ENCODE results near the gene MYH9. TPM values are rescaled to one million over a fixed set of nuclear protein-coding genes. Genes with fewer than 3 reads are reported as not detected.

The MYH9 gene
- total RNA-seq, 2 experiments from 2014 or later, result 901 to 925 TPM

- no peaks in the 10 kb centered on the region for H3K9me3 Mint-ChIP-seq
- POLR2A ChIA-PET, result interaction anchor here (0.6 to 2.4 kb wide), 4 partner anchors 9 to 182 kb away, joined by 3 to 6 read pairs (median 3); no protein-coding TSS in a partner anchor
These were observed 84.7 kb downstream of the MYH9 start for GRCh38 chr22:36303115-36303467.

GRCh38 chr22:36302439-36303114 lies 85.2 kb downstream of the MYH9 start:
- no peaks in the 10 kb centered on the region for H3K9me3 Mint-ChIP-seq

More at GRCh38 chr22:36303115-36303467, 84.7 kb downstream of the MYH9 start:
- DNase-seq (no peak), ATAC-seq (ENCODE audit: poor library complexity) (no peak)
- peaks cover 19% of the 10 kb centered on the region for H3K4me1 Mint-ChIP-seq (ENCODE audit: low read depth)
- no peak overlapping the region for H3K27ac ChIP-seq (ENCODE audit: low read depth in 1 of 2, low read length in 2 of 2)
- intact Hi-C loops (cut with DNase I, micrococcal nuclease), result loop anchor here in 1 of 2 experiments (5.0 kb wide), 1 partner anchor 34 kb away; no protein-coding TSS in a partner anchor
- no peak overlapping the region for H3K4me3 Mint-ChIP-seq
- TF ChIP-seq CTCF (IDR thresholded peaks at IDR 0.05), result no peak
- H3K36me3 Mint-ChIP-seq (ENCODE audit: low read depth), result peaks cover 97% of the 10 kb centered on the region
- H3K27ac Mint-ChIP-seq, result no peak overlapping the region
- no peaks in the 10 kb centered on the region for H3K9me3 ChIP-seq (ENCODE audit: control insufficient read depth in 1 of 2, insufficient read depth in 1 of 2, low read length in 2 of 2)
- no peak overlapping the region for H3K4me3 ChIP-seq (ENCODE audit: low read length)
- peaks cover 14% of the 10 kb centered on the region for H3K4me1 ChIP-seq (ENCODE audit: insufficient read depth, low read length)
- CTCF ChIA-PET, result interaction anchor here (0.6 to 7.9 kb wide), 3 partner anchors 17 to 184 kb away, joined by 3 to 60 read pairs (median 20); no protein-coding TSS in a partner anchor
- H3K27me3 ChIP-seq (ENCODE audit: control insufficient read depth in 1 of 2, insufficient read depth in 2 of 2, low read length in 2 of 2), result no peaks in the 10 kb centered on the region
- no peaks in the 10 kb centered on the region for H3K27me3 Mint-ChIP-seq
- peaks cover 99% of the 10 kb centered on the region for H3K36me3 ChIP-seq (ENCODE audit: insufficient read depth, low read length)

GRCh38 chr22:36301851-36302250 lies 85.9 kb downstream of the MYH9 start:
- peaks cover 19% of the 10 kb centered on the region for H3K4me1 Mint-ChIP-seq (ENCODE audit: low read depth)
- H3K27ac ChIP-seq (ENCODE audit: low read depth in 1 of 2, low read length in 2 of 2), result no peak overlapping the region
- peaks cover 99% of the 10 kb centered on the region for H3K36me3 Mint-ChIP-seq (ENCODE audit: low read depth)

More at GRCh38 chr22:36302439-36303114, 85.2 kb downstream of the MYH9 start:
- Histone ChIP-seq H3K27me3 (ENCODE audit: control insufficient read depth in 1 of 2, insufficient read depth in 2 of 2, low read length in 2 of 2) (no peaks in the 10 kb centered on the region), H3K27ac (ENCODE audit: low read depth in 1 of 2, low read length in 2 of 2) (no peak overlapping the region), H3K4me3 (ENCODE audit: low read length) (no peak overlapping the region), H3K9me3 (ENCODE audit: control insufficient read depth in 1 of 2, insufficient read depth in 1 of 2, low read length in 2 of 2) (no peaks in the 10 kb centered on the region), H3K36me3 (ENCODE audit: insufficient read depth, low read length) (peaks cover 99% of the 10 kb centered on the region), H3K4me1 (ENCODE audit: insufficient read depth, low read length) (peaks cover 14% of the 10 kb centered on the region)
- POLR2A ChIA-PET, result interaction anchor here (0.6 to 2.4 kb wide), 9 partner anchors 9 to 172 kb away, joined by 3 to 7 read pairs (median 5); partner anchors contain the start of genes APOL2 and MYH9
- DNase-seq (no peak), ATAC-seq (ENCODE audit: poor library complexity) (no peak)
- no peak overlapping the region for H3K27ac Mint-ChIP-seq
- CTCF ChIA-PET, result interaction anchor here (0.6 to 7.9 kb wide), 9 partner anchors 8 to 199 kb away, joined by 3 to 60 read pairs (median 5); no protein-coding TSS in a partner anchor
- no peak overlapping the region for H3K4me3 Mint-ChIP-seq
- H3K36me3 Mint-ChIP-seq (ENCODE audit: low read depth), result peaks cover 99% of the 10 kb centered on the region
- no peak for TF ChIP-seq CTCF (IDR thresholded peaks at IDR 0.05)
- intact Hi-C loops (cut with DNase I, micrococcal nuclease), result loop anchor here in 1 of 2 experiments (5.0 kb wide), 1 partner anchor 35 kb away; no protein-coding TSS in a partner anchor
- peaks cover 19% of the 10 kb centered on the region for H3K4me1 Mint-ChIP-seq (ENCODE audit: low read depth)
- H3K27me3 Mint-ChIP-seq, result no peaks in the 10 kb centered on the region

More at GRCh38 chr22:36301851-36302250, 85.9 kb downstream of the MYH9 start:
- POLR2A ChIA-PET, result interaction anchor here (0.5 to 2.4 kb wide), 14 partner anchors 12 to 628 kb away, joined by 3 to 7 read pairs (median 4); partner anchors contain the start of genes APOL2 and MYH9
- peak overlapping the region; percentile 20 for H3K4me3 Mint-ChIP-seq
- peak overlapping the region; percentile 84 for H3K27ac Mint-ChIP-seq
- no peaks in the 10 kb centered on the region for H3K9me3 Mint-ChIP-seq
- DNase-seq, result no peak
- H3K27me3 Mint-ChIP-seq, result no peaks in the 10 kb centered on the region
- peaks cover 14% of the 10 kb centered on the region for H3K4me1 ChIP-seq (ENCODE audit: insufficient read depth, low read length)
- H3K4me3 ChIP-seq (ENCODE audit: low read length), result no peak overlapping the region
- H3K9me3 ChIP-seq (ENCODE audit: control insufficient read depth in 1 of 2, insufficient read depth in 1 of 2, low read length in 2 of 2), result no peaks in the 10 kb centered on the region
- TF ChIP-seq CTCF (IDR thresholded peaks at IDR 0.05), result no peak
- ATAC-seq (ENCODE audit: poor library complexity), result no peak
- H3K27me3 ChIP-seq (ENCODE audit: control insufficient read depth in 1 of 2, insufficient read depth in 2 of 2, low read length in 2 of 2), result no peaks in the 10 kb centered on the region
- CTCF ChIA-PET, result interaction anchor here (0.6 to 7.9 kb wide), 27 partner anchors 9 to 199 kb away, joined by 3 to 60 read pairs (median 4); partner anchors contain the start of gene MYH9
- peaks cover 100% of the 10 kb centered on the region for H3K36me3 ChIP-seq (ENCODE audit: insufficient read depth, low read length)
- intact Hi-C loops (cut with DNase I, micrococcal nuclease), result loop anchor here (1.0 to 5.0 kb wide), 4 partner anchors 35 to 184 kb away; partner anchors contain the start of gene TXN2 (in 1 of the 2)
